ENCODE results near the gene PI4KB.

DNA sequence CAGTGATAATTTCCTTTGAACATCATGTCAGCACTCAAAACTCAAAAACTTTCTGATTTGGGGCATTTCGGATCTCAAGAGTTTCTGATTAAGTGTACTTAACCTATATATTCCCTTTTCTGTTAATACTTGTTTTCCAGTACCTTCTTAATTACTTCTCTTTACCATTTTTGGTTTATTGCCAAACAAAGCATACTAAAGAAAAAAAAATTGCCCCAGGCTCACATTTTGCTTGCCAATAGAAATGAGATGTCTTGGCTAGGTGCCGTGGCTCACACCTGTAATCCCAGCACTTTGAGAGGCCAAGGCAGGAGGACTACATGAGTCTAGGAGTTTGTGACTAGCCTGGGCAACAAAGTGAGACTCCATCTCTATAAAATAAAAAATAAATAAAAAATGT lies 67.9 kb downstream of the PI4KB start:
- TF ChIP-seq POLR2A (IDR thresholded peaks at IDR 0.05; ENCODE audit: low read depth, low read length) (no peak), POLR2AphosphoS5 (IDR thresholded peaks at IDR 0.05; ENCODE audit: low read depth, low read length) (no peak)

Measured in GM12892 (cell line).